Aorta (tissue), 5 donors: ENCODE data around the gene LEPROT. TPM values are rescaled to one million over a fixed set of nuclear protein-coding genes. Genes with fewer than 3 reads are reported as not detected.
A peak's percentile ranks its signal among the peaks of the same experiment; 100 is the strongest.
"Not testable (repeated sequence)": the region's sequence is repeated elsewhere in the genome, so short reads cannot be mapped to it uniquely, and the experiment has no call there.

Experiments used
- ATAC-seq: fragments of 200-7000 bp; cut with Tn5 transposase; one replicate; pipeline ENCODE4 v1.9.1; 2022; ENCODE audit warnings: moderate library complexity; ENCODE audit not compliant: low FRiP score
- DNase-seq, 2 donors: peaks; one replicate each; pipeline ENCODE4 v3.0.0-alpha.2; 2020
- H3K27ac ChIP-seq, 2 donors: one replicate each; pipeline ENCODE4 v1.5.1; 2013; ENCODE audit warnings: low read length in 2 of 2, mild to moderate bottlenecking in 2 of 2, moderate library complexity in 2 of 2, control low read depth in 1 of 2, inconsistent platforms in 1 of 2, low read depth in 1 of 2
- H3K27me3 ChIP-seq, 2 donors: one replicate each; pipeline ENCODE4 v1.6.1; 2013; ENCODE audit warnings: control low read depth in 1 of 2, low read length in 1 of 2, mild to moderate bottlenecking in 1 of 2, moderate library complexity in 1 of 2; ENCODE audit not compliant: insufficient read depth in 2 of 2, control insufficient read depth in 1 of 2
- H3K36me3 ChIP-seq, 2 donors: one replicate each; pipeline ENCODE4 v1.6.1; 2013; ENCODE audit warnings: control low read depth in 1 of 2, low read length in 1 of 2, mild to moderate bottlenecking in 1 of 2; ENCODE audit not compliant: insufficient read depth in 2 of 2, control insufficient read depth in 1 of 2
- H3K4me1 ChIP-seq, 2 donors: one replicate each; pipeline ENCODE4 v1.6.1; 2013; ENCODE audit warnings: low read length in 2 of 2, control low read depth in 1 of 2, mild to moderate bottlenecking in 1 of 2, moderate library complexity in 1 of 2; ENCODE audit not compliant: insufficient read depth in 2 of 2, control insufficient read depth in 1 of 2
- H3K4me3 ChIP-seq, 2 donors: one replicate each; pipeline ENCODE4 v1.5.1; 2013; ENCODE audit warnings: low read length in 2 of 2, control low read depth in 1 of 2, mild to moderate bottlenecking in 1 of 2
- H3K9me3 ChIP-seq: one replicate; pipeline ENCODE4 v1.6.1; 2013; ENCODE audit warnings: mild to moderate bottlenecking, low read length; ENCODE audit not compliant: control insufficient read depth
- WGBS, 2 donors: extraction: QIAGEN DNeasy Blood & Tissue Kit; methylation state at CpG; one replicate each; pipeline ENCODE4 v1.1.7; 2013; 5-methylcytosine and 5-hydroxymethylcytosine counted together
- intact Hi-C, 2 donors: fragments of 100-400 bp; cut with DNase I; formaldehyde crosslinking; loops; one replicate each; pipeline versions ENCODE4 v1.14.2 to v1.15.0; 2022
- polyA plus RNA-seq, 2 donors: library from polyadenylated mRNA; stranded (reverse); fragments of 200-250 nt; gene quantifications; one replicate each; pipeline ENCODE4 v1.2.3, GENCODE V29; 2013
- total RNA-seq, 2 donors: library from RNA; stranded (reverse); fragmentation: NEBNext Ultra II Directional; extraction: Animal tissue kit (Norgen Biotek cat#: 25700); gene quantifications; one replicate each; pipeline ENCODE4 v1.2.1, GENCODE V29; 2021
- donor health status: healthy with polysubstance abuse.
- donor health status: Bipolar disorder and iron deficiency.
- donor health status: DM: no; HTN: no; CAD: no.
- donor health status: DM: no; HTN: no; CAD: no.
- donor health status: DM: yes; HTN: yes; CAD: no.

Gene LEPROT
- total and polyA plus RNA-seq, 4 donors = 48.5 to 136 (median 91.4) TPM

DNA sequence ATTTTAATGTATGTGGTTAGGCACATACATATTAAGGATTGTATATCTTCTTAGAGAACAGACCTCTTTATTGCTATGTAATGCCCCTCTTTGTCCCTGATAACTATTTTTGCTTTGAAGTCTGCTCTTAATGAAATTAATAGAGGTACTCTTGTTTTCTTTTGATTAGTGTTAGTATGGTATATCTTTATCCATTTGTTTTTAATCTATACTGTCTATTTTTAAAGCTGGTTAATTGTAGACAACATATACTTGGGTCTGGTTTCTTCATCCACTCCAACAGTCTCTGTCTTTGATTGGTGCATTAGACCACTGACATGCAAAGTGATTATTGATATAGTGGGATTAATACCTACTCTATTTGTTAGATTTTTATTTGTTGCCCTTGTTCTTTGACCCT is 36.0 kb downstream of the LEPROT start:
- Histone ChIP-seq H3K4me3 (no peak overlapping the region), H3K4me1 (no peaks in the 10 kb centered on the region), H3K27me3 (no peaks in the 10 kb centered on the region), H3K36me3 (no peaks in the 10 kb centered on the region), H3K9me3 (no peaks in the 10 kb centered on the region), H3K27ac (no peak overlapping the region)
- ATAC-seq = no peak
- DNase-seq = no peak
- intact Hi-C loops = no loop called here

DNA sequence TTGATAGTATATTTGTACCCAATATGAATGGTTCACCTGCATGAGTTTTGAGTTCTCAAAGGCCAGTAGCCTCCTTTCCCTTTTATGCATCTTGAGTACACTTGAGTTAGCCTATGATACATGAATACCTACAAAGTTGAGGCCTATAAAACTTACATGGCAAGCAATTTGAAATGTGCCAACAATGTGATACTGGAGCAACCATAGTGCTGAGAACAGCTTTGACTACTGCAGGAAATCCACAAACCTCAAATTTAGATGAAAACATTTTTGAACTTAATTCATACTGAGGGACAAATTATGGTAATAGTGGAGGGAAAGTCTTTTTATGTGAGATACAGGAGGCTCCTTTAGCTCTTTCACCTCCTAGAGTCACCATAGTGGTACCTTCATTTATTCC is 37.4 kb downstream of the LEPROT start:
- no peak for ATAC-seq
- no peaks in the 10 kb centered on the region for H3K4me1 ChIP-seq
- no peaks in the 10 kb centered on the region for H3K27me3 ChIP-seq
- H3K4me3 ChIP-seq = no peak overlapping the region
- intact Hi-C loops = no loop called here
- no peak overlapping the region for H3K27ac ChIP-seq
- H3K36me3 ChIP-seq = no peaks in the 10 kb centered on the region
- H3K9me3 ChIP-seq = no peaks in the 10 kb centered on the region
- DNase-seq = no peak

DNA sequence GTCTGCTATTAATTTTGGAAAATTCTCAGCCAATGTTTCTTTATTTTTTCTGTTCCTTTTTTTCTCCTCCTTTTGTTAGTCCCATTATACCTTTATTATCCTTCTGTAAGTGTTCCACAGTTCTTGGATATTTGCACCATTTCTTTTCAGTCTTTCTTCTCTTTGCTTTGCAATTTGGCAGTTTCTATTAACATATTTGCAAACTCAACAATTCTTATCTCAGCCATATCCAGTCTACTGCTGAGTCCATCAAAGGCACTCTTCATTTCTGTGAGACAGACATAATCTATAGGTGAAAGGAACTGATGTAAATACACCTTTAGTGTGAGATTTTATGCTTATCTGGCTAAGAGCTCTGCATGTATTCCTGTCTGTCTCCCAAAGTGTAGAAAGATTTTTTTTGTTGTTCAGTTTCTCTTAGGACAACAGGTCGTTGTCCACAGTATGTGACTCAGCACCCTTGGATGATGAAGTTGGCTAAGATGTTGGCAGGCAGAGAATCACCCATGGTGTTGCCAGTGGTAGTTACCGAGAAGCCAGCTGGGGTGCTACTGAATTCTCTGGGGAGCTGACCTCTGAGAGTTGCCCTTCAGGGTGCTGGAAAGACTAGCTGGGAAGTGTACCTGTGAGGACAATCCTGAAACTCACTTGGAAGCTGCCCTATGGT is 38.4 kb downstream of the LEPROT start:
- Histone ChIP-seq H3K4me3 (no peak overlapping the region), H3K27me3 (no peaks in the 10 kb centered on the region), H3K36me3 (no peaks in the 10 kb centered on the region), H3K27ac (no peak overlapping the region), H3K9me3 (no peaks in the 10 kb centered on the region), H3K4me1 (no peaks in the 10 kb centered on the region)
- 67 to 69% methylated on average over 2 of the region's 2 CpGs for WGBS, 2 donors
- ATAC-seq (no peak), DNase-seq (no peak)
- intact Hi-C loops = no loop called here

DNA sequence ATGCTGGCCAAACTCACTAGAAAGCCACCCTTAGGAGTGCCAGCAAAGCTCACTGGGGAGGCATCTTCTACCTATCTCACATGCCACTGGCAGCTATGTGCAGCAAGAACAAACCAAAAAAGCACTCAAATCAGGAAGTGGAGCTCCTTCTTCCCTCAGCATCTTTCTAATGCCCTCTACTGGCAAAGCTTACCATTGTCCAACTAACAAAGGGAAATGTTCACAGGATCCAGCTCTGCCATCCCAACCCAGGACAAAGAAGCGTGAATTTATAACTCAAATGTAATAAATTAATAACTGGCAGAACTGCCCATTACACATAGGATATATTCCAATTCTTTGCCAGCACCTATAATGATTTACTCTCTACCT is 38.9 kb downstream of the LEPROT start:
- Histone ChIP-seq H3K36me3 (no peaks in the 10 kb centered on the region), H3K4me1 (no peaks in the 10 kb centered on the region), H3K9me3 (no peaks in the 10 kb centered on the region), H3K4me3 (no peak overlapping the region), H3K27me3 (no peaks in the 10 kb centered on the region), H3K27ac (no peak overlapping the region)
- ATAC-seq = no peak
- 87 to 88% methylated on average over 1 of the region's 1 CpG for WGBS, 2 donors
- intact Hi-C loops = no loop called here
- DNase-seq = no peak

DNA sequence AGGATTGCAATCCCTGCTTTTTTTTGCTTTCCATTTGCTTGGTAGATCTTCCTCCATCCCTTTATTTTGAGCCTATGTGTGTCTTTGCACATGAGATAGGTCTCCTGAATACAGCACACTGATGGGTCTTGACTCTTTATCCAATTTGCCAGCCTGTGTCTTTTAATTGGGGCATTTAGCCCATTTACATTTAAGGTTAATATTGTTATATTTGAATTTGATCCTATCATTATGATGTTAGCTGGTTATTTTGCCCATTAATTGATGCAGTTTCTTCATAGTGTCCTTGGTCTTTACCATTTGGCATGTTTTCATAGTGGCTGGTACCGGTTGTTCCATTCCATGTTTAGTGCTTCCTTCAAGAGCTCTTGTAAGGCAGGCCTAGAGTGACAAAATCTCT is 45.4 kb downstream of the LEPROT start:
- 96 to 100% methylated on average over 1 of the region's 1 CpG for WGBS, 2 donors
- H3K9me3 ChIP-seq, DNase-seq, intact Hi-C loops, H3K4me3 ChIP-seq, H3K27ac ChIP-seq, ATAC-seq, H3K27me3 ChIP-seq, H3K36me3 ChIP-seq, H3K4me1 ChIP-seq: not testable (repeated sequence)

DNA sequence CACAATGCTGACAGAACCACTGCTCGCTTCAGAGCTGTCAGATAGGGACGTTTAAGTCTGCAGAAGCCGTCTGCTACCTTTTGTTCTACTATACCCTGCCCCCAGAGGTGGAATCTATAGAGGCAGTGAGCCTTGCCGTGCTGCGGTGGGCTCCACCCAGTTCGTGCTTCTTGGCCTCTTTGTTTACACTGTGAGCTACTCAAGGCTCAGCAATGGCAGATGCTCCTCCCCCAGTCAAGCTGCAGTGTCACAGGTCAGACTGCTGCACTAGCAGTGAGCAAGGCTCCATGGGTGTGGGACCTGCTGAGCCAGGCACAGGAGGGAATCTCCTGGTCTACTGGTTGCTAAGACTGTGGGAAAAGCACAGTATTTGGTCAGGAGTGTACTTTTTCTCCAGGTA is 47.1 kb downstream of the LEPROT start:
- intact Hi-C loops = no loop called here
- H3K27ac ChIP-seq = no peak overlapping the region
- no peak for ATAC-seq

GRCh38 chr1:65469126-65469888 is 48.8 kb downstream of the LEPROT start:
- intact Hi-C loops = no loop called here
- no peaks in the 10 kb centered on the region for H3K9me3 ChIP-seq
- H3K27ac ChIP-seq = no peak overlapping the region
- peaks cover 0 to 3% of the 10 kb centered on the region in 2 donors for H3K4me1 ChIP-seq
- H3K27me3 ChIP-seq = no peaks in the 10 kb centered on the region
- peak; percentile 39 for ATAC-seq
- no peaks in the 10 kb centered on the region for H3K36me3 ChIP-seq
- no peak for DNase-seq
- 55 to 68% methylated on average over 4 of the region's 4 CpGs for WGBS, 2 donors
- H3K4me3 ChIP-seq = no peak overlapping the region

More for the DNA sequence above, 47.1 kb downstream of the LEPROT start:
- 46 to 51% methylated on average over 6 of the region's 6 CpGs for WGBS, 2 donors
- Histone ChIP-seq H3K4me3 (no peak overlapping the region), H3K36me3 (no peaks in the 10 kb centered on the region), H3K27me3 (no peaks in the 10 kb centered on the region), H3K4me1 (peaks cover 0 to 3% of the 10 kb centered on the region in 2 donors), H3K9me3 (no peaks in the 10 kb centered on the region)
- no peak for DNase-seq

- H3K27me3 ChIP-seq = no peaks in the 10 kb centered on the region
- intact Hi-C loops = no loop called here
- H3K4me1 ChIP-seq = peaks cover 0 to 3% of the 10 kb centered on the region in 2 donors
- DNase-seq (no peak), ATAC-seq (peak; percentile 67)
- 36 to 48% methylated on average over 4 of the region's 4 CpGs for WGBS, 2 donors
- no peak overlapping the region for H3K27ac ChIP-seq
- no peaks in the 10 kb centered on the region for H3K36me3 ChIP-seq
- H3K4me3 ChIP-seq = no peak overlapping the region
- H3K9me3 ChIP-seq = no peaks in the 10 kb centered on the region
Observed at GRCh38 chr1:65469889-65470340, 49.4 kb downstream of the LEPROT start.

- no peaks in the 10 kb centered on the region for H3K27me3 ChIP-seq
- H3K9me3 ChIP-seq = no peaks in the 10 kb centered on the region
- H3K4me1 ChIP-seq = peaks cover 0 to 3% of the 10 kb centered on the region in 2 donors
- intact Hi-C loops = no loop called here
- H3K27ac ChIP-seq = no peak overlapping the region
- DNase-seq (no peak), ATAC-seq (no peak)
- no peak overlapping the region for H3K4me3 ChIP-seq
- H3K36me3 ChIP-seq = no peaks in the 10 kb centered on the region
- WGBS, 2 donors = 38 to 54% methylated on average over 1 of the region's 1 CpG
Observed at GRCh38 chr1:65470766-65471165, 50.3 kb downstream of the LEPROT start.
